KOPT-K1 (cell line): Measurements from ENCODE around the gene AK9.

Experiments used
- H3K27ac ChIP-seq: fragments of 200-600 bp; sonication (generic); 2 replicates; pipeline ENCODE4 v1.5.1; 2016; ENCODE audit warnings: antibody characterized with exemption, mild to moderate bottlenecking, low read depth, low read length; ENCODE audit not compliant: poor library complexity, severe bottlenecking
- H3K36me3 ChIP-seq: fragments of 200-600 bp; sonication (generic); 2 replicates; pipeline ENCODE4 v1.5.1; 2017; ENCODE audit warnings: antibody characterized with exemption, mild to moderate bottlenecking, low read length, moderate library complexity; ENCODE audit not compliant: insufficient read depth
- H3K9me3 ChIP-seq: fragments of 200-600 bp; sonication (generic); 2 replicates; pipeline ENCODE4 v1.5.1; 2017; ENCODE audit warnings: antibody characterized with exemption, low read length, mild to moderate bottlenecking; ENCODE audit not compliant: insufficient read depth, poor library complexity, severe bottlenecking

AK9 gene

DNA sequence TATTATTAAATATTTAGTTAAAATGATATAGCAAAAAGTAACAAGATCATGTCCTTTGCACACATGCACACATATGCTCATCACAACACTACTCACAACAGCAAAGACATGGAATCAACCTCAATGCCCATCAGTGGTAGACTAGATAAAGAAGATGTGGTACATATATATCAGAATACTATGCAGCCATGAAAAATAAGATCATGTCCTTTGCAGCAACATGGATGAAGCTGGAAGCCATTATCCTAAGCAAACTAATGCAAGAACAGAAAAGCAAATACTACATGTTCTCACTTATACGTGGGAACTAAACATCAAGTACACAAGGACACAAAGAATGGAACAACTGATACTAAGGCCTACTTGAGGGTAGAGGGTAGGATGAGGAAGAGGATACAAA, 14.3 kb downstream of the AK9 start:
- Histone ChIP-seq H3K36me3 (no peaks in the 10 kb centered on the region), H3K9me3 (no peaks in the 10 kb centered on the region), H3K27ac (no peak overlapping the region)

GRCh38 chr6:109672839-109673238, 18.2 kb downstream of the AK9 start:
- Histone ChIP-seq H3K36me3 (no peaks in the 10 kb centered on the region), H3K9me3 (no peaks in the 10 kb centered on the region), H3K27ac (no peak overlapping the region)

DNA sequence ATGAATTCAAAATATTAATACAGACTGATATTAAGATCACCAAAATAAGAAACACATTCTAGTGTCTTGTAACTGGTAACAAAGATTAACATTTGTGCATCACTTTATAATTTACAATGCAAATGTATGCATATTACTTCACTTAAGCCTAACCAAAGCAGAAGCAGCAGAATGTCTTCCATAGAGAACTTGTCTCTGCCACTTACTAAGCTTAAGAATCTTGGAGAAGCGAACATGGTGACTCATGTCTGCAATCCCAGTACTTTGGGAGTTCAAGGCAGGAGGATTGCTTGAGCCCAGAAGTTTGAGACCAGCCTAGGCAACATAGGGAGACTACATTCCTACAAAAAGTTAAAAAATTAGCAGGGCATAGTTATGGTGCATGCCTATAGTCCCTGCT, 18.8 kb downstream of the AK9 start:
- Histone ChIP-seq H3K9me3 (no peaks in the 10 kb centered on the region), H3K27ac (no peak overlapping the region), H3K36me3 (no peaks in the 10 kb centered on the region)

DNA sequence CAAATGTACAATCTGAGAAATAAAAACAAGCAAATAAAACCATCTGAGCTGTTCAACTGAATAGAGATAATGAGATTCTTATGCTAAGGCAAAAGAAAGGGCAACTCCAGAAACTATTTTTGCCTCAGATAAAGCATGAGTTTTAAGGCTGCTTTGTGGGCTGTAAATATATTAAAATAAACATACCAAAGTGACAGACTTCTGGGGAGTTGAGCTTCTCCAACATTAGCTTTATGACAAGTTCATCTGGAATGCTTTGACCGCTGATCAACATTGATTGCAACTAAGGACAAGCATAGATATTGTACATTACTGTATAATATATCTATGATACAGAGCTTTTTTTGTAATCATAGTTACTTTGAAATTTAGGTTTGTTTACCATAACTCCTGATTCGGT, 19.3 kb downstream of the AK9 start:
- no peaks in the 10 kb centered on the region for H3K9me3 ChIP-seq
- H3K27ac ChIP-seq = no peak overlapping the region
- no peaks in the 10 kb centered on the region for H3K36me3 ChIP-seq

DNA sequence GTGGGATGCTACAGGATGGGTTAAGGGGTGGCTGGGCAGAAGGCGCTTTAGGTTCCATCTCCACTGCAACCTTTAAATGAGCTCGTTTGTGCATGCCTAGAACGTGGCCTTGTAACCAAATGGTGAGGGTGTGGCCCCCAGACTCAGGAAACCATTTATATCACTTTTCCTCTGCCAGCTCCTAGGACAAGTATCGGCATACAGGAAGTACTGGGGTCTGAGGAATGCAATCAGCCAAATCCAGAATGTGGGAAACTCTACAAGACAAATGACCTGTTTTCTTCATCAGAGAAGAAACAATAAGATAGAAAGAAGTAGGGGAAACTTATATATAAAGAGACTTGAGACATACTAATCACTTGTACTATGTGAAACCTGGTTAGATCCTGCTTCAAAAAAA, 21.2 kb downstream of the AK9 start:
- no peak overlapping the region for H3K27ac ChIP-seq
- H3K36me3 ChIP-seq = no peaks in the 10 kb centered on the region
- no peaks in the 10 kb centered on the region for H3K9me3 ChIP-seq

- Histone ChIP-seq H3K9me3 (no peaks in the 10 kb centered on the region), H3K36me3 (no peaks in the 10 kb centered on the region), H3K27ac (no peak overlapping the region)
These were observed 28.8 kb downstream of the AK9 start for GRCh38 chr6:109662192-109662591.

- Histone ChIP-seq H3K36me3 (no peaks in the 10 kb centered on the region), H3K9me3 (no peaks in the 10 kb centered on the region), H3K27ac (no peak overlapping the region)
These were observed 30.3 kb downstream of the AK9 start for GRCh38 chr6:109660526-109661320.

DNA sequence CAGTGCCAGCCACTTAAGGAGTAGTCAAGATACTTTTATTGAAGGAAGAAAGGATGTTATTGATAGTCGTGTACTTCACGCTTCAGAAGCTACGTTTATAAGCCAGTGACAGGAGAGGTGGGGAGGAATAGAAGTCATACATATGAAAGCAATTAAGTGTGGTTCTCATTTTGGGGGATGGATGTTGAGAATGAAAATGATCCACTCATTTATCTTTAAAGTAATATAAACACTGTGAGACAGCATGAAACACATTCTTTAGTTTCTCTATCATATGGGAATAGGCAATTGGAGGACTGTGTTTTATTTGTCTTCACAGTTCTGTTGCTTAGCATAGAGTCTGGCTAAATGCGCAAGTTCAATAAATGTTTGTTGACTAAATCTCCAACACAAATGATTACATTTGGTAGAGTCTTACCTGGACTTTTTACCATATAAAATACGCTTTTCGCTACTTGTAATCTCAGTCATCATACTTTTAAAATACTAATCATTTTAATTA, 35.2 kb downstream of the AK9 start:
- no peaks in the 10 kb centered on the region for H3K36me3 ChIP-seq
- no peak overlapping the region for H3K27ac ChIP-seq
- no peaks in the 10 kb centered on the region for H3K9me3 ChIP-seq

DNA sequence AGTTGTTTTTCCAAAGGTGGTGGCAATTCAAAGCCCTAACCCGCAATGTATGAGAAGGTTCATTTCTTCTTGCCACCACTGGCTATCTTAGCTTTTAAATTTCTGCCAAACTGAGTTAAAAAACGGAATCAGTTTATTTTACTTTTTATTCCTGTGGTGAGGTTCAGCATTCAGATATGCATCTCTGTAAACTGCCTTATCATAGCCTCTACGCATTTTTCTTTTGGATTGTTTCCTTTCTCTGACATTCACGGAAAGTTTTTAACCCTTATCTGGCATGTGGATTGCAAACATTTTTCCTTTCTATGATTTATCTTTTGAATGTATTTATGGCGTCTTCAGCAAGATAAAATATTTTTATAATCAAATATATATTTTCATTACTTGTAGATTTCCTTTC, 37.7 kb downstream of the AK9 start:
- Histone ChIP-seq H3K36me3 (no peaks in the 10 kb centered on the region), H3K27ac (no peak overlapping the region), H3K9me3 (no peaks in the 10 kb centered on the region)

GRCh38 chr6:109644131-109644530, 46.9 kb downstream of the AK9 start:
- no peaks in the 10 kb centered on the region for H3K36me3 ChIP-seq
- no peak overlapping the region for H3K27ac ChIP-seq

DNA sequence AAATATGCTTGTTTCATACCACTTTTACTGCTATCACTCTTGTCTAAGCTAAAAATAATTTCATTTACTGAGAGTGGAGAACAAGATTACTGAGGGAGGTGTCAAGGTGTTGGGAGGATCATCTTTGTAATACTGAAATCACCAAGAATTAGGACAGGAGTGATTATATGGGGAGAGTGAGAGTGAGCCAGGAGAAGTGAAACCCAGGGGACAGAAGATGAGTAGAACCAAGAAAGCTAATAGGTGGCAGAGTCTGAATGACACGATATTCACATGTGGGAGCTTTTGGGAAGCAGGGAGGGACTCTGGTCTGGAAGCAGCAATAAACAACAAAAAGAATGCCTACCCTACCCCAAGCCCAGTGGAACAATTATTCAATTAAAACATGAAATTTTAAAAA, 58.6 kb downstream of the AK9 start:
- H3K9me3 ChIP-seq = no peaks in the 10 kb centered on the region
- H3K27ac ChIP-seq = no peak overlapping the region
- H3K36me3 ChIP-seq = no peaks in the 10 kb centered on the region

More at GRCh38 chr6:109644131-109644530, 46.9 kb downstream of the AK9 start:
- no peaks in the 10 kb centered on the region for H3K9me3 ChIP-seq

DNA sequence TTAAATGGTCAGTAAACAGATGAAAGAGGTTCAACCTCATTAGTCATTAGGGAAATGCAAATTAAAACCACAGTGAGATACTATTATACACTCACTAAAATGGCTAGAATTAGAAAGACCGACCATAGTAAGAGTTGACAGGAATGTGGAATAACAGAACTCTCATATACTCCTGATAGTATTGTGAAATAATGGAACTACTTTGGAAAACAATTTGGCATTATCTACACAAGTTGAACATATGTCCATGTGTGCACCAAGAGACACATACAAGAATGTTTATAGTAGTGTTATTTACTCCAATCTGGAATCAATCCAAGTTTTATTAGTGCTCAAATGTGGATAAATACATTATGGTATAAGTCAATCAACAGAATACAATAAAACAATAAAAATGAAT, 59.6 kb downstream of the AK9 start:
- Histone ChIP-seq H3K36me3 (no peaks in the 10 kb centered on the region), H3K9me3 (no peaks in the 10 kb centered on the region), H3K27ac (no peak overlapping the region)

GRCh38 chr6:109628158-109629000, 62.6 kb downstream of the AK9 start:
- Histone ChIP-seq H3K27ac (peak overlapping the region; percentile 7), H3K9me3 (no peaks in the 10 kb centered on the region), H3K36me3 (no peaks in the 10 kb centered on the region)

- no peaks in the 10 kb centered on the region for H3K36me3 ChIP-seq
- H3K27ac ChIP-seq = no peak overlapping the region
These were observed 64.7 kb downstream of the AK9 start for GRCh38 chr6:109626311-109626710.

GRCh38 chr6:109625199-109625598, 65.8 kb downstream of the AK9 start:
- Histone ChIP-seq H3K9me3 (no peaks in the 10 kb centered on the region), H3K36me3 (no peaks in the 10 kb centered on the region), H3K27ac (no peak overlapping the region)

More at GRCh38 chr6:109626311-109626710, 64.7 kb downstream of the AK9 start:
- H3K9me3 ChIP-seq = no peaks in the 10 kb centered on the region
